Adipocyte (in vitro differentiated cells): ENCODE measurements around the gene TUBGCP2.

ENCODE experiments used
- DNase-seq: peaks from one replicate; pipeline ENCODE4 v3.0.0-alpha.2; 2015; ENCODE audit warnings: low read depth
- H3K27me3 ChIP-seq: replicated peaks from 2 replicates; pipeline ENCODE4 v1.7.0; 2013; ENCODE audit warnings: mild to moderate bottlenecking, low read length, moderate library complexity; ENCODE audit not compliant: control insufficient read depth, insufficient read depth
- H3K36me3 ChIP-seq: 2 replicates; pipeline ENCODE4 v1.7.0; 2013; ENCODE audit warnings: low read length, mild to moderate bottlenecking, moderate library complexity; ENCODE audit not compliant: control insufficient read depth, insufficient read depth, severe bottlenecking
- H3K4me1 ChIP-seq: 2 replicates; pipeline ENCODE4 v1.7.0; 2013; ENCODE audit warnings: mild to moderate bottlenecking, low read length, moderate library complexity; ENCODE audit not compliant: control insufficient read depth, insufficient read depth
- H3K4me3 ChIP-seq: 2 replicates; pipeline ENCODE4 v1.7.0; 2013; ENCODE audit warnings: mild to moderate bottlenecking, low read length, moderate library complexity
- H3K9ac ChIP-seq: 2 replicates; pipeline ENCODE4 v1.7.0; 2013; ENCODE audit warnings: mild to moderate bottlenecking, low read length, moderate library complexity
- H3K9me3 ChIP-seq: 2 replicates; pipeline ENCODE4 v1.7.0; 2013; ENCODE audit warnings: mild to moderate bottlenecking, low read length, moderate library complexity; ENCODE audit not compliant: control insufficient read depth

TUBGCP2 gene

GRCh38 chr10:133258818-133259601 is 49.7 kb downstream of the TUBGCP2 start:
- Histone ChIP-seq H3K9me3 (no peaks in the 10 kb centered on the region), H3K27me3 (no peaks in the 10 kb centered on the region), H3K9ac (peak overlapping the region; percentile 66), H3K4me3 (no peak overlapping the region), H3K36me3 (no peaks in the 10 kb centered on the region), H3K4me1 (peaks cover 30% of the 10 kb centered on the region)
- peak; percentile 98 for DNase-seq

GRCh38 chr10:133258066-133258817 is 50.4 kb downstream of the TUBGCP2 start:
- no peak for DNase-seq
- peaks cover 30% of the 10 kb centered on the region for H3K4me1 ChIP-seq

DNA sequence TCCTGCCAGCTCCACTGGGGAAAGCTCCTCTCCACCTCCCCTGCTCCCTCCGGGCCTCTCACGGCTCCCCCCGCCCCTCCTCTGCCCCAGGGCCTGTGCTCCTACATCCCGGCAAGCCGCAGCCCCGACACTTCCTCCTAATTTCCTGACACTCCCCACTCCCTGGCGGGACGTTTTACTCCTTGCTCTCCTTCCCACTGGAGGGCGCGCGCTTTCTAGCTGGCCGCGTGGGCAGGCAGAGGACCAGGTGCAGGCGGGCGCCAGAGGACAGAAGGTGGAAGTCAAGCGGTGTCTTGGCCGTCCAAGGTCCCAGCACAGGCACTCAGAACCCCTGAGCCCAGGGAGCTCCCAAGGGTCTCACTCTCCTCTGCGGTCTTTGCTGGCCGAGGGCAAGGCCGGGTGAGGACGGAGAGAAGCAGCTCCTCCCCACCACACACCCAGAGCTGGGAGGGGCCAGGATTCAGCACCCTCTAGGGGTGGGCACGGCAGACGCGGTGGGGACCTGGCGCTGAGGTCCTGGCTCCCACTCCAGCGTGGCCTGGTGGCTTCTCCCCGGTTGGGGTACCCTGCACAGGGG is 51.1 kb downstream of the TUBGCP2 start:
- no peaks in the 10 kb centered on the region for H3K36me3 ChIP-seq

More at GRCh38 chr10:133258066-133258817, 50.4 kb downstream of the TUBGCP2 start:
- Histone ChIP-seq H3K36me3 (no peaks in the 10 kb centered on the region), H3K9me3 (no peaks in the 10 kb centered on the region), H3K4me3 (no peak overlapping the region), H3K9ac (no peak overlapping the region), H3K27me3 (no peaks in the 10 kb centered on the region)

GRCh38 chr10:133255323-133255722 is 53.3 kb downstream of the TUBGCP2 start:
- Histone ChIP-seq H3K4me1 (peaks cover 23% of the 10 kb centered on the region), H3K9me3 (no peaks in the 10 kb centered on the region), H3K27me3 (peaks cover 2% of the 10 kb centered on the region), H3K4me3 (no peak overlapping the region), H3K9ac (no peak overlapping the region), H3K36me3 (no peaks in the 10 kb centered on the region)
- DNase-seq: no peak

More for the DNA sequence above, 51.1 kb downstream of the TUBGCP2 start:
- H3K27me3 ChIP-seq: no peaks in the 10 kb centered on the region
- peaks cover 30% of the 10 kb centered on the region for H3K4me1 ChIP-seq
- no peak for DNase-seq
- H3K9me3 ChIP-seq: no peaks in the 10 kb centered on the region
- H3K9ac ChIP-seq: no peak overlapping the region
- no peak overlapping the region for H3K4me3 ChIP-seq

- H3K4me1 ChIP-seq: peaks cover 16% of the 10 kb centered on the region
- peaks cover 4% of the 10 kb centered on the region for H3K27me3 ChIP-seq
- no peak overlapping the region for H3K9ac ChIP-seq
- no peaks in the 10 kb centered on the region for H3K9me3 ChIP-seq
- no peaks in the 10 kb centered on the region for H3K36me3 ChIP-seq
- H3K4me3 ChIP-seq: no peak overlapping the region
- DNase-seq: no peak
Observed at GRCh38 chr10:133254421-133255120, 54.1 kb downstream of the TUBGCP2 start.

GRCh38 chr10:133253361-133253955 is 55.2 kb downstream of the TUBGCP2 start:
- H3K4me3 ChIP-seq: no peak overlapping the region
- peaks cover 7% of the 10 kb centered on the region for H3K4me1 ChIP-seq
- H3K27me3 ChIP-seq: peaks cover 9% of the 10 kb centered on the region
- DNase-seq: no peak
- H3K36me3 ChIP-seq: no peaks in the 10 kb centered on the region
- H3K9ac ChIP-seq: no peak overlapping the region
- H3K9me3 ChIP-seq: no peaks in the 10 kb centered on the region

DNA sequence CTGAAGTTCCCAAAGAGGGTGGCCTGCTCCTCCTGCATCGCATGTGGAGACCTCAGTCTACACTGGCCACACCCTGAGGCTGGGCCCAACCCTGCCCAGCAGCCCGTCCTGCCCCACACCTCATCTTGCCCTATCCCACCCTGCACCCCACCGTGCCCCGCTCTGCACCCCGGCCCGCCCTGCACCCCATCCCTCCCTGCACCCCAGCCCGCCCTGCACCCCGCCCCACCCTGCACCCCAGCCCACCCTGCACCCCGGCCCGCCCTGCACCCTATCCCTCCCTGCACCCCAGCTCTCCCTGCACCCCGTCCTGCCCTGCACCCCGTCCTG is 56.5 kb downstream of the TUBGCP2 start:
- DNase-seq: no peak
- H3K9ac ChIP-seq: no peak overlapping the region
- H3K9me3 ChIP-seq: no peaks in the 10 kb centered on the region
- H3K27me3 ChIP-seq: peaks cover 20% of the 10 kb centered on the region
- no peaks in the 10 kb centered on the region for H3K4me1 ChIP-seq
- H3K4me3 ChIP-seq: no peak overlapping the region
- H3K36me3 ChIP-seq: no peaks in the 10 kb centered on the region

DNA sequence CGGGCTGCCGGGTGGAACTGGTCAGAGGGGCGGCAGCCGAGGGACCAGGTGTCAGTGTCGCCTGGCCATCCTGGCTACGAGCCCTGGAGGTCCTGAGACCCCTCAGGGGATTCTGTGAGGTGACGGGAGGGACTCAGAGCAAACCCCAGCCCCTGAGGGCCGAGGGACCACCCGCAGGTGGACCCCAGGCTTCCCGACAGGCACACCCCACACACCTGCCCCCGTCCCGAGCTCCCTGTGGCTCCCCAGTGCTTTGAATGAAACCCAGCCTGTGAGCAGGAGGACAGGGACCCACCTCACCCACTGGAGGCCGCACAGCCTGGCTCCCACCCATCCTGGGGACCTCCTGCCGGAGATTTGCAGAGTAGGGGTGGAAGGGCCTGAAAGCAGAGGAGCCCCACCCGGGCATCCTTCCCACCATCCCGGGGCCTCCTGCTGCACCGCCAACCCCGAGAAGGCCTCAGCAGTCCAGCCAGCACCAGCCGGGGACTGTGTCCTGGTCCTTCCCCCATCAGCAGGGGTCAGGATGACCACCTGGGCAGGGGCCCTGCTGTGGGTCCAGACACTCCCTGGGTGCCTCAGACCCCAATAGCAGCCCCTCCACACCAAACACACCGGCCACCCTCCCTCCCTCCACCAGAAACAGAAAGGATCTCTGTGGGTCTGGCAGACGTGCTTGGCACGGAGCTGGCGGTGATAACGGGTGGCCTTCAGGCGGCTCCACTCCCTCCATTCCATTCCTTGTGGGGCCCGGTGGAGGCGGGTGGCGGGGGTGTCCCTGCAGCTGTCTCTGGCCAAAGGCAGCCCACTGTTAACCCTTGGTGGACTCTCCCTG is 57.1 kb downstream of the TUBGCP2 start:
- no peaks in the 10 kb centered on the region for H3K36me3 ChIP-seq
- H3K4me1 ChIP-seq: no peaks in the 10 kb centered on the region
- no peak overlapping the region for H3K4me3 ChIP-seq
- H3K27me3 ChIP-seq: peaks cover 25% of the 10 kb centered on the region
- no peak overlapping the region for H3K9ac ChIP-seq
- no peak for DNase-seq
- no peaks in the 10 kb centered on the region for H3K9me3 ChIP-seq

DNA sequence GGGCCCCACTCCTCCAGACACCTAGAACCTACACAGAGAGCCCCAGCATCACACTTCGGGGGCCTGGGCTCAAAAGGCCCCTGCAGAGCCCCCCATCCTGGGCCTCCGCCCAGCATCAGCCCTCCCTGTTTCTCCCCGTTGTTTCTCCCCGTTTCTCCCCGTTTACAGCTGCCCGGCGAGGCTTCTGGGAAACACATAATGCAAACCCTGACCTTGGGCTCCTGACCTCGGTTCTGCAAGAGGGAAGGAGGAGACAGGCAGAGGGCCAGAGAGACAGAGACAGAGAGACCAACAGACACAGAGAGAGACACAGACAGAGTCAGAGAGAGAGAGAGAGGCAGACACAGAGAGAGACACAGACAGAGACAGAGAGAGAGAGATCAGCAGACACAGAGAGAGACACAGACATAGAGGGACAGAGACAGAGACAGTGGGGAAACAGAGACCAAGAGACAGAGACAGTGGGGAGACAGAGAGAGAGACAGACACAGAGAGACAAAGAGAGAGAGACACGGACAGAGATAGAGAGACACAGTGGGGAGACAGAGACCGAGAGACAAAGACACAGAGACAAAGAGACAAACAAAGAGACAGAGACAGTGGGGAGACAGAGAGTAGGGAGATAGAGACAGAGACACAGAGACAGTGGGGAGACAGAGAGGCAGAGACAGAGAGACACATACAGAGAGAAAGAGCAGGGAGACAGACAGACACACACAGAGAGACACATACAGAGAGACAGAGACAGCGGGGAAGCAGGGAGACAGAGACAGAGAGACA is 58.5 kb downstream of the TUBGCP2 start:
- Histone ChIP-seq H3K4me3 (no peak overlapping the region), H3K27me3 (peaks cover 29% of the 10 kb centered on the region), H3K4me1 (peaks cover 3% of the 10 kb centered on the region), H3K9me3 (no peaks in the 10 kb centered on the region), H3K36me3 (no peaks in the 10 kb centered on the region), H3K9ac (no peak overlapping the region)
- DNase-seq: no peak
